MCF 10A (cell line): ENCODE data around the gene SCN4A. TPM values are rescaled to one million over a fixed set of nuclear protein-coding genes. Genes with fewer than 3 reads are reported as not detected.

Experiments
- BruUV-seq: library from RNA; stranded (reverse); fragments of 400-500 nt; replicated peaks from 2 replicates; lab custom pipeline; 2021; lab: Mats Ljungman, UMichigan
- CTCF ChIA-PET: fragments of 300-600 bp; sonication (Branson Sonifier 250); formaldehyde crosslinking; extraction: SDS; loops from one replicate; lab custom pipeline; 2021; ENCODE audit warnings: antibody characterized with exemption, inconsistent platforms; lab: Yijun Ruan, JAX
- POLR2A ChIA-PET: fragments of 300-600, 350-650 bp; sonication (Branson Sonifier 250); formaldehyde crosslinking; extraction: SDS; loops from one replicate; lab custom pipeline; 2020; ENCODE audit warnings: antibody characterized with exemption, inconsistent platforms; lab: Yijun Ruan, JAX
- DNase-seq: peaks from one replicate; pipeline ENCODE4 v3.0.0-alpha.2; 2018; ENCODE audit not compliant: unreplicated experiment
- H3K27ac Mint-ChIP-seq: one replicate; pipeline ENCODE4 v1.8.0; 2022; ENCODE audit warnings: mild to moderate bottlenecking, low read depth, mixed read lengths; ENCODE audit not compliant: unreplicated experiment
- H3K27me3 Mint-ChIP-seq: one replicate; pipeline ENCODE4 v1.8.0; 2022; ENCODE audit warnings: mixed read lengths; ENCODE audit not compliant: insufficient read depth, unreplicated experiment
- H3K36me3 Mint-ChIP-seq: one replicate; pipeline ENCODE4 v1.8.0; 2022; ENCODE audit warnings: mild to moderate bottlenecking, moderate library complexity, mixed read lengths; ENCODE audit not compliant: insufficient read depth, unreplicated experiment
- H3K4me1 Mint-ChIP-seq: one replicate; pipeline ENCODE4 v1.8.0; 2022; ENCODE audit warnings: mixed read lengths; ENCODE audit not compliant: insufficient read depth, unreplicated experiment
- H3K4me3 Mint-ChIP-seq: one replicate; pipeline ENCODE4 v1.8.0; 2022; ENCODE audit warnings: mild to moderate bottlenecking, moderate library complexity, mixed read lengths; ENCODE audit not compliant: unreplicated experiment
- H3K9me3 Mint-ChIP-seq: one replicate; pipeline ENCODE4 v1.8.0; 2022; ENCODE audit warnings: mixed read lengths; ENCODE audit not compliant: unreplicated experiment
- intact Hi-C: fragments of 100-400 bp; cut with micrococcal nuclease; formaldehyde crosslinking; loops from 2 replicates; pipeline ENCODE4 v1.14.1; 2022
- total RNA-seq: library from RNA; stranded (reverse); gene quantifications from 2 replicates; pipeline ENCODE4 v1.2.3, GENCODE V29; 2022
- TF ChIP-seq, protein P1 (sequence below): fragments of 200-600 bp; IDR thresholded peaks from one replicate; pipeline ENCODE4 v1.8.0; 2022; ENCODE audit warnings: antibody characterized with exemption, mild to moderate bottlenecking; ENCODE audit not compliant: unreplicated experiment

Gene SCN4A
- total RNA-seq, 1 experiment from 2014 or later: not detected

DNA sequence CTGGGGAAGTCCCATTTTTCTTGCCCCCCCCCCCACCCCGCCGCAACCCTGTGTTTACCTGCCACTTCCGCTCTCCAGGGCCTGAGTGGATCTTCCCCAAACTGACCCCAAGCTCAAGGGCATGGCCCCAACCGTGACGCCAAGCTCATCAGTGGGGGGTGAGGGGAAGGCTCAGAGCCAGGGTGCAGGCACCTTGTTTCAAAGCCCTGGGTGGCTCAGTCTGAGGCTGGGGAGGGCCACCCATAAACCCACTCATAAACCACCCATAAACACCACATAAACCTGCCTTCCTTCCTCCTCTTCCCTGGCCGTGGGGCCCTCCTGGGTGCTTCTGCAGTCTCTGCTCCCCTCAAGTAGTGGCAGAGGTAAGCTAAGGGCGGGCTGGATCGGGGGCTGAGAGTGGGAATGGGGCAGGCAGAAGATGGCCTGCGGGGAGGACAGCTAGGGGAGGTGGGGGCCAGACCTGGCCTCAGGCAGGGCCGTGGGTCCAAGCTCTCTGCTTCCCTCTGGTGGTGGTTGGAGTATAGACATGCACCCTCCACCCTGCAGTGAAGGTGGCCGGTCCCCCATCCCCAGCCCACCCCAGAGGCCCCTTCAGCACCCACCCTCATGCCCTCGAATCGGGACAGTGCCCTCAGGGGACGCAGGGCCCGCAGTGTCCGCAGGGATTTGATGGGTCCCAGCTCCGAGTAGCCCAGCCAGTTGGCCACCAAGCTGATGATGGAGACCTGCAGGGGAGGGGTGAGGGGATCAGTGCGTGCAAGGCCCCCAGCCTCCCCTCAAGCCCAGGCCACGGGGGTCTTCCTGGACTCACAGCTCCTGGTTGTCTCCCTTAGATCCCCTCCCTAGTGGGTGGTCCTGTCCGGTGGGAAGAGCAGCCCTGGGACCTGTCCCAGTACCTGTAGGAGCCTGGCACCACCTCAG, 26.0 kb downstream of the SCN4A start:
- no TSS peak for BruUV-seq
- Mint-ChIP-seq H3K36me3 (no peaks in the 10 kb centered on the region), H3K27me3 (no peaks in the 10 kb centered on the region), H3K27ac (no peak overlapping the region), H3K4me3 (no peak overlapping the region), H3K9me3 (no peaks in the 10 kb centered on the region), H3K4me1 (no peaks in the 10 kb centered on the region)
- intact Hi-C loops: loop anchor here (5.0 kb wide), 1 partner anchor 34 kb away; the partner anchor contains the start of gene CSHL1
- POLR2A ChIA-PET: no interaction called here
- peak; percentile 35 for DNase-seq
- CTCF ChIA-PET: interaction anchor here (0.6 to 2.1 kb wide), 27 partner anchors 11 to 1134 kb away, joined by 3 to 16 read pairs (median 3); partner anchors contain the start of genes CSHL1, GH1 and GH2
- TF ChIP-seq, protein P1, sequence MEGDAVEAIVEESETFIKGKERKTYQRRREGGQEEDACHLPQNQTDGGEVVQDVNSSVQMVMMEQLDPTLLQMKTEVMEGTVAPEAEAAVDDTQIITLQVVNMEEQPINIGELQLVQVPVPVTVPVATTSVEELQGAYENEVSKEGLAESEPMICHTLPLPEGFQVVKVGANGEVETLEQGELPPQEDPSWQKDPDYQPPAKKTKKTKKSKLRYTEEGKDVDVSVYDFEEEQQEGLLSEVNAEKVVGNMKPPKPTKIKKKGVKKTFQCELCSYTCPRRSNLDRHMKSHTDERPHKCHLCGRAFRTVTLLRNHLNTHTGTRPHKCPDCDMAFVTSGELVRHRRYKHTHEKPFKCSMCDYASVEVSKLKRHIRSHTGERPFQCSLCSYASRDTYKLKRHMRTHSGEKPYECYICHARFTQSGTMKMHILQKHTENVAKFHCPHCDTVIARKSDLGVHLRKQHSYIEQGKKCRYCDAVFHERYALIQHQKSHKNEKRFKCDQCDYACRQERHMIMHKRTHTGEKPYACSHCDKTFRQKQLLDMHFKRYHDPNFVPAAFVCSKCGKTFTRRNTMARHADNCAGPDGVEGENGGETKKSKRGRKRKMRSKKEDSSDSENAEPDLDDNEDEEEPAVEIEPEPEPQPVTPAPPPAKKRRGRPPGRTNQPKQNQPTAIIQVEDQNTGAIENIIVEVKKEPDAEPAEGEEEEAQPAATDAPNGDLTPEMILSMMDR: peak; percentile 82

DNA sequence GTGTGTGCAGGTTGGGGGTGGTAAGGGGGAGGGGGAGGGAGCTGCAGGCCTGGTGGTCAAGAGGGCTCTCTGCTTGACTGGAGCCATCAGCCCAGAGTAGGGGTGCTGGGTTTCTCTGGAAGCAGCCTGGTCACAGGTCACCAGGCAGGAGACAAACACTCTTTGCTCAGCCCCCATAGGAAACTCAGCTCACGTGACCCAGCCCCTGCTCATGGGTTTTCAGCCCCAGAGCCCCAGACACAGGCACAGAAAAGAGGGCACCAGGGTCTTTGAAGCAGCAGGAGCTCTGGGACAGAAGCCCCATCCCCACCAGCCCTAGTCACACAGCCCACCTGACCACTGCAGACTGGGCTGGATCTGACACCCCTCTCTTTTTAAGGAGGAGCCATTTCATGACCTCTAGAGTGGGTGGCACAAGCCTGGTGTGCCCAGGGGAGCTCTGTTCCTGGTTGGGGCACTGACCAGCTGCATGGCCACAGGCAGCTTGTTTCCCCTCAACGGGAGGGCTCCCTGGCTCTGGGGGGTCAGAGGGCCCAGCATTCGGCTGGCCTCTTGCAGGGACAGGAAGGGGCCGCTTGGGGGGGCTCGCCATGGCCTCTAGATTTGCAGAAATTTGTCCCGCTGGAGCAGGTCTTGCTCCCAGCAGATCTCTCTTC, 26.8 kb downstream of the SCN4A start:
- BruUV-seq: no TSS peak
- ChIA-PET POLR2A (no interaction called here), CTCF (interaction anchor here (0.6 to 2.1 kb wide), 21 partner anchors 10 to 1135 kb away, joined by 3 to 16 read pairs (median 3); partner anchors contain the start of genes CSHL1 and GH1)
- Mint-ChIP-seq H3K9me3 (no peaks in the 10 kb centered on the region), H3K36me3 (no peaks in the 10 kb centered on the region), H3K4me3 (no peak overlapping the region), H3K27me3 (no peaks in the 10 kb centered on the region), H3K4me1 (no peaks in the 10 kb centered on the region), H3K27ac (no peak overlapping the region)
- no peak for DNase-seq
- intact Hi-C loops: loop anchor here (5.0 kb wide), 1 partner anchor 34 kb away; the partner anchor contains the start of gene CSHL1
- TF ChIP-seq, protein P1: no peak

DNA sequence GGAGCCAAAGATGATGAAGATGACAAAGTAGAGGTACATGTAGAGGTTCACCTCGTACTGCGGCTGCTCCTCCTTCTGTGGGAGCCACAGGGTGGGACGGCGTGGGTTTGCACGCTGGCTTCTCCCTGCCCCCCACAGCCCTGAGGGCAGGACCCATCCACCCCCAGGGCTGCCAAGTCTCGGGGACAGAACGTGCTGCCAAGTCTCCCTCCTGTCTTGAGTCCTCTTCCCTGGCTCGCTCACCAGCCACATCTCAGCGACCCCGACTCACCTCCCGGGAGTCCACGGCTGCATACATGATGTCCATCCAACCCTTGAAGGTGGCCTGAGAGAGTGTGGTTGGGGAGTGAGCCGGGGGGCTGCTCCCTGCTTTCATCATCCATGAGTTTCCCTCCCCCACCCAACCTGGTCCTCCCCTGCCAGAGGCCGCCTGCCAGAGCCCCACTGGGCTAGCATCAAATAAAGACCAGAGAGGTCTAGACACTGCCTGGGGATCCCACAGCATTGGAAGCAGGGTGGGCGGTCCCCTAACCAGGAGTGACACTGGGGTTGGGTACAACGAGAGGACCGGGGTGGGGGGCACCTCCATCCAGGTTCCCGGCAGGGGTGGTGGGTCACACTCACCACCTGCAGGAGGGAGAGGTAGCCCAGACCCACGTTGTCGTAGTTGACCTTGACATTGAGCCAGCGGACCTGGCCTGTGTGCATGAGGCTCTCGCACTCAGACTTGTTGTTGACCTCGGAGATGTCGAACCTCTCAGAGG, 27.8 kb downstream of the SCN4A start:
- H3K4me3 Mint-ChIP-seq: no peak overlapping the region
- H3K27me3 Mint-ChIP-seq: no peaks in the 10 kb centered on the region
- no peaks in the 10 kb centered on the region for H3K9me3 Mint-ChIP-seq
- TF ChIP-seq, protein P1: no peak
- H3K36me3 Mint-ChIP-seq: no peaks in the 10 kb centered on the region
- no peak for DNase-seq
- CTCF ChIA-PET: interaction anchor here (1.3 to 2.1 kb wide), 4 partner anchors 29 to 34 kb away, joined by 3 to 14 read pairs (median 4); partner anchors contain the start of gene CSHL1
- intact Hi-C loops: loop anchor here (5.0 kb wide), 1 partner anchor 33 kb away; the partner anchor contains the start of gene CSHL1
- no peaks in the 10 kb centered on the region for H3K4me1 Mint-ChIP-seq
- H3K27ac Mint-ChIP-seq: no peak overlapping the region
- POLR2A ChIA-PET: no interaction called here
- no TSS peak for BruUV-seq
